Ascending aorta (tissue), 2 donors: ENCODE results near the gene PSPH. TPM values are rescaled to one million over a fixed set of nuclear protein-coding genes. Genes with fewer than 3 reads are reported as not detected.

Experiments
- DNase-seq, 2 donors: peaks; one replicate each; pipeline ENCODE4 v3.0.0-alpha.2; 2019; ENCODE audit warnings: low spot score in 2 of 2
- H3K27ac ChIP-seq, 2 donors: fragments of 200-600 bp; sonication (generic); one replicate each; pipeline ENCODE4 v1.5.1; 2016 to 2017; ENCODE audit warnings: mild to moderate bottlenecking in 1 of 2
- H3K27me3 ChIP-seq: fragments of 200-600 bp; sonication (generic); one replicate; pipeline ENCODE4 v1.5.1; 2017
- H3K36me3 ChIP-seq, 2 donors: fragments of 200-600 bp; sonication (generic); one replicate each; pipeline ENCODE4 v1.5.1; 2016
- H3K4me1 ChIP-seq, 2 donors: fragments of 200-600 bp; sonication (generic); one replicate each; pipeline ENCODE4 v1.5.1; 2016 to 2017; ENCODE audit warnings: mild to moderate bottlenecking in 1 of 2
- H3K4me3 ChIP-seq, 2 donors: fragments of 200-600 bp; sonication (generic); one replicate each; pipeline ENCODE4 v1.5.1; 2016 to 2017; ENCODE audit warnings: mild to moderate bottlenecking in 1 of 2
- H3K9me3 ChIP-seq, 2 donors: fragments of 200-600 bp; sonication (generic); one replicate each; pipeline ENCODE4 v1.5.1; 2016
- intact Hi-C: fragments of 100-400 bp; cut with DNase I; formaldehyde crosslinking; loops from one replicate; pipeline ENCODE4 v1.15.1; 2023
- total RNA-seq: library from RNA; depleted of rRNA; stranded (reverse); fragments of >200 nt; gene quantifications from one replicate; pipeline ENCODE4 v1.1.0, GENCODE V29; 2016
- TF ChIP-seq, protein P1 (sequence below), 3 experiments: fragments of 200-600 bp in 2 of 3; fragments of 450-650 bp in 1 of 3; sonication (generic) in 2 of 3; IDR thresholded peaks; one replicate each; pipeline ENCODE4 v1.5.1; 2016 to 2019; ENCODE audit warnings: antibody characterized with exemption in 3 of 3, mild to moderate bottlenecking in 1 of 3, moderate library complexity in 1 of 3

Gene PSPH
- total RNA-seq, 1 donor from 2014 or later = not detected

DNA sequence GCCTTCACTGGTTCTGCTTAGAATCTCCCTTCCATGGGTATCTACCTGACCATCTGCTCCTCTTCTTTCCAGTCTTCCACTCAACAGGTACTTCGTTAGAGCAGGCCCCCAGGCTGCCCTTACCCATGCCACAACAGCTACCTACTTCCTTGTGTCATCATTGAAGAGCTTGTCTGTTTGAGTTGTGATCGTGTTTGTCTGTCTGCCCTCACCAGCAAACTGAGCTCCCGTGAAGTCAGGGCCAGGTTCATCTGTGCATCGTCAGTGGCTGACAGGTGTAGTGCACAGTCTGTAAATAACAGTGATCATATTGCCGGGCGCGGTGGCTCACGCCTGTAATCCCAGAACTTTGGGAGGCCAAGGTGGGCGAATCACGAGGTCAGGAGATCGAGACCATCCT is 81.9 kb downstream of the PSPH start:
- TF ChIP-seq, protein P1, sequence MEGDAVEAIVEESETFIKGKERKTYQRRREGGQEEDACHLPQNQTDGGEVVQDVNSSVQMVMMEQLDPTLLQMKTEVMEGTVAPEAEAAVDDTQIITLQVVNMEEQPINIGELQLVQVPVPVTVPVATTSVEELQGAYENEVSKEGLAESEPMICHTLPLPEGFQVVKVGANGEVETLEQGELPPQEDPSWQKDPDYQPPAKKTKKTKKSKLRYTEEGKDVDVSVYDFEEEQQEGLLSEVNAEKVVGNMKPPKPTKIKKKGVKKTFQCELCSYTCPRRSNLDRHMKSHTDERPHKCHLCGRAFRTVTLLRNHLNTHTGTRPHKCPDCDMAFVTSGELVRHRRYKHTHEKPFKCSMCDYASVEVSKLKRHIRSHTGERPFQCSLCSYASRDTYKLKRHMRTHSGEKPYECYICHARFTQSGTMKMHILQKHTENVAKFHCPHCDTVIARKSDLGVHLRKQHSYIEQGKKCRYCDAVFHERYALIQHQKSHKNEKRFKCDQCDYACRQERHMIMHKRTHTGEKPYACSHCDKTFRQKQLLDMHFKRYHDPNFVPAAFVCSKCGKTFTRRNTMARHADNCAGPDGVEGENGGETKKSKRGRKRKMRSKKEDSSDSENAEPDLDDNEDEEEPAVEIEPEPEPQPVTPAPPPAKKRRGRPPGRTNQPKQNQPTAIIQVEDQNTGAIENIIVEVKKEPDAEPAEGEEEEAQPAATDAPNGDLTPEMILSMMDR (IDR thresholded peaks at IDR 0.05) = no peak
- intact Hi-C loops = no loop called here
- DNase-seq = no peak
- no peak overlapping the region for H3K27ac ChIP-seq
- H3K27me3 ChIP-seq = no peaks in the 10 kb centered on the region
- no peak overlapping the region for H3K4me3 ChIP-seq
- peaks cover 0 to 4% of the 10 kb centered on the region in 2 donors for H3K36me3 ChIP-seq
- peaks cover 0 to 6% of the 10 kb centered on the region in 2 donors for H3K4me1 ChIP-seq
- no peaks in the 10 kb centered on the region for H3K9me3 ChIP-seq

DNA sequence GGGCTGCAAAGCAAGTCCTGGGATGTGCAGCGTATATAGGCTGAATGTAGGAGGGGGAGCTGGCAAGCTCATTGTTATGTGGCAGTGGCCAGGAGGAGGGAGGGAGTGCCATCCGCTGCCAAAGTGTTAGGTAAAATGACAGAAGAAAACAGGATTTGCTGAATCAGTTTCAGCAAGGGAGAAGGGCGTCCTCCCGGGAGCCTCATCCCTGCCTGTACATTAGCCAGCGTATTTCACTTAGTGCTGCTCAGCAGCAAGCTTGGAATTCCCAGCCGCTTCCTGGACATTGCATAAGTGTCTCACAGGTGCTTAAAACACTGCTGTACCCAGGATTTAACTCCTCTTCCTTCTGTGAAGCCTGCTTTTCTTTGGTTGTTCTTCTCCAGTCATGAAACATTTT is 84.4 kb downstream of the PSPH start:
- no peaks in the 10 kb centered on the region for H3K9me3 ChIP-seq
- H3K36me3 ChIP-seq = peaks cover 0 to 4% of the 10 kb centered on the region in 2 donors
- no peak overlapping the region for H3K4me3 ChIP-seq
- intact Hi-C loops = no loop called here
- H3K27ac ChIP-seq = no peak overlapping the region
- TF ChIP-seq, protein P1 (IDR thresholded peaks at IDR 0.05) = no peak
- H3K27me3 ChIP-seq = no peaks in the 10 kb centered on the region
- no peak for DNase-seq
- peaks cover 4 to 13% of the 10 kb centered on the region in 2 donors for H3K4me1 ChIP-seq

- Histone ChIP-seq H3K27me3 (no peaks in the 10 kb centered on the region), H3K4me1 (peaks cover 4 to 13% of the 10 kb centered on the region in 2 donors), H3K9me3 (no peaks in the 10 kb centered on the region), H3K4me3 (peak overlapping the region; percentile 90 to 92), H3K36me3 (peaks cover 0 to 4% of the 10 kb centered on the region in 2 donors), H3K27ac (no peak overlapping the region)
- no peak for DNase-seq
- TF ChIP-seq, protein P1 (IDR thresholded peaks at IDR 0.05) = no peak
- intact Hi-C loops = loop anchor here (2.0 kb wide), 3 partner anchors 85 to 109 kb away; partner anchors contain the start of genes CCT6A, PSPH and SUMF2
These were observed 85.3 kb downstream of the PSPH start for GRCh38 chr7:55965805-55966421.

DNA sequence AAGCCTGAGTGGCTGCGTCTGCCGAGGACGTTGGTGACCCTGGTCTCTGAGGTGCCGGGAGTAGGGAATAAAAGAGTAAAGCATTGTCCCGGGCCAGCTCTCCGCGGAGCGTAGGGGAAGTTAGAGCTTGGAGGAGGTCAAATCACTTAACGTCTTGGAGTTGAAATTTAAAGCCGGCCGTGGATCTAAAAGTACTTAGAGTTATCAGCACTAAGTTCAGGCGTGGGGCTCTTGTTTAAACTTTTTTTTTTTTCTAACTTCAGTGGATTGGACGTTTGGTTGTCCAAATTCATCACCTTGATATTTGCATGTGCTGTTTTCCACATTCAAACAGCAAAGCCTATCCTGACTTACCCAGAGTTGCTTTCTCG is 86.2 kb downstream of the PSPH start:
- H3K27me3 ChIP-seq = no peaks in the 10 kb centered on the region
- H3K36me3 ChIP-seq = peaks cover 0 to 4% of the 10 kb centered on the region in 2 donors
- peaks cover 4 to 13% of the 10 kb centered on the region in 2 donors for H3K4me1 ChIP-seq
- no peaks in the 10 kb centered on the region for H3K9me3 ChIP-seq
- DNase-seq = no peak
- peak overlapping the region; percentile 88 to 99 for H3K27ac ChIP-seq
- TF ChIP-seq, protein P1 (IDR thresholded peaks at IDR 0.05) = no peak
- intact Hi-C loops = loop anchor here (2.0 kb wide), 3 partner anchors 86 to 110 kb away; partner anchors contain the start of genes CCT6A, PSPH and SUMF2
- H3K4me3 ChIP-seq = peak overlapping the region; percentile 90 to 92

GRCh38 chr7:55964261-55965099 is 86.8 kb downstream of the PSPH start, which contains the start of gene NIPSNAP2:
NIPSNAP2 (plus strand) TSS chr7:55964585; CDS start chr7:55964610, 25 bp downstream.
- intact Hi-C loops = loop anchor here (1.0 to 5.0 kb wide), 7 partner anchors 12 to 392 kb away; partner anchors contain the start of genes CCT6A, PSPH, SUMF2 and VOPP1
- peaks cover 0 to 4% of the 10 kb centered on the region in 2 donors for H3K36me3 ChIP-seq
- H3K27me3 ChIP-seq = no peaks in the 10 kb centered on the region
- peak within 1 kb of the TSS; percentile 90 to 92 for H3K4me3 ChIP-seq
- peak; percentile 15 to 86 for DNase-seq
- H3K27ac ChIP-seq = peak within 1 kb of the TSS; percentile 88 to 99
- TF ChIP-seq, protein P1 (IDR thresholded peaks at IDR 0.05) = peak in 1 of 3 experiments; percentile 83
- no peaks in the 10 kb centered on the region for H3K9me3 ChIP-seq
- peaks cover 4 to 13% of the 10 kb centered on the region in 2 donors for H3K4me1 ChIP-seq
